Measurements from ENCODE around the gene TJP1.

The TJP1 gene

DNA sequence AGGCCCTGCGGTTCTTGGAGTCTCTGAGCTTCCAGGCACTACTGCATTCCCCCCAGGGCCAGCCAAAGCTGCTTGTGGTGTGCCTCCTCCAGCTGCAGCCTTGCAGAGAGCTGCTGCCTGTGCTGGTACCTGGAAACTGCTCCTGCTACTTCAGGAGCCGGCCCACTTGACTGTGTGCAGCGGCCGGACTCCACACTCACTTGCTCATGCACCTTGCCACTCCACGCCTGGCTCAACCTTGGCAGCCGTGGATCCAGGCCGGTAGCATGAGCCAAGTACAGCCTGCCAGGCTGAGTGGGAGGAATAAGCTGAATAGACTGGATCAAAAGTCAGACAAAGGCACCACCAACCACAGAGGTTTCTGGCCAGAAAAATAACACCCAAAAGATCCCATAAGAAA, 169.7 kb downstream of the TJP1 start:
- Histone ChIP-seq H3K27ac (ENCODE audit: low read length) (no peak overlapping the region), H3K27me3 (ENCODE audit: insufficient read depth, low read length, poor library complexity) (no peaks in the 10 kb centered on the region), H2AFZ (ENCODE audit: low read depth, low read length) (no peak overlapping the region), H3K36me3 (ENCODE audit: insufficient read depth, low read length) (no peaks in the 10 kb centered on the region), H3K4me1 (ENCODE audit: insufficient read depth, low read length) (no peaks in the 10 kb centered on the region), H3K9me3 (ENCODE audit: insufficient read depth, low read length, severe bottlenecking) (peaks cover 4% of the 10 kb centered on the region), H3K9ac (ENCODE audit: low read depth, low read length) (no peak overlapping the region), H4K20me1 (ENCODE audit: insufficient read depth, low read length) (no peaks in the 10 kb centered on the region), H3K4me3 (ENCODE audit: low read depth in 1 of 2, low read length in 2 of 2) (no peak overlapping the region), H3K79me2 (ENCODE audit: insufficient read depth, low read length) (no peaks in the 10 kb centered on the region), H3K4me2 (ENCODE audit: insufficient read depth, low read length) (no peak overlapping the region)
- no peak for DNase-seq
- TF ChIP-seq, protein P1, sequence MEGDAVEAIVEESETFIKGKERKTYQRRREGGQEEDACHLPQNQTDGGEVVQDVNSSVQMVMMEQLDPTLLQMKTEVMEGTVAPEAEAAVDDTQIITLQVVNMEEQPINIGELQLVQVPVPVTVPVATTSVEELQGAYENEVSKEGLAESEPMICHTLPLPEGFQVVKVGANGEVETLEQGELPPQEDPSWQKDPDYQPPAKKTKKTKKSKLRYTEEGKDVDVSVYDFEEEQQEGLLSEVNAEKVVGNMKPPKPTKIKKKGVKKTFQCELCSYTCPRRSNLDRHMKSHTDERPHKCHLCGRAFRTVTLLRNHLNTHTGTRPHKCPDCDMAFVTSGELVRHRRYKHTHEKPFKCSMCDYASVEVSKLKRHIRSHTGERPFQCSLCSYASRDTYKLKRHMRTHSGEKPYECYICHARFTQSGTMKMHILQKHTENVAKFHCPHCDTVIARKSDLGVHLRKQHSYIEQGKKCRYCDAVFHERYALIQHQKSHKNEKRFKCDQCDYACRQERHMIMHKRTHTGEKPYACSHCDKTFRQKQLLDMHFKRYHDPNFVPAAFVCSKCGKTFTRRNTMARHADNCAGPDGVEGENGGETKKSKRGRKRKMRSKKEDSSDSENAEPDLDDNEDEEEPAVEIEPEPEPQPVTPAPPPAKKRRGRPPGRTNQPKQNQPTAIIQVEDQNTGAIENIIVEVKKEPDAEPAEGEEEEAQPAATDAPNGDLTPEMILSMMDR (IDR thresholded peaks at IDR 0.05; ENCODE audit: borderline replicate concordance, extremely low read depth, low read length, poor library complexity, severe bottlenecking), result no peak
- no peak for TF ChIP-seq EZH2 (IDR thresholded peaks at IDR 0.05; ENCODE audit: borderline replicate concordance, low read depth, low read length, severe bottlenecking)
- no peak for ATAC-seq (ENCODE audit: insufficient read depth, low read depth)

DNA sequence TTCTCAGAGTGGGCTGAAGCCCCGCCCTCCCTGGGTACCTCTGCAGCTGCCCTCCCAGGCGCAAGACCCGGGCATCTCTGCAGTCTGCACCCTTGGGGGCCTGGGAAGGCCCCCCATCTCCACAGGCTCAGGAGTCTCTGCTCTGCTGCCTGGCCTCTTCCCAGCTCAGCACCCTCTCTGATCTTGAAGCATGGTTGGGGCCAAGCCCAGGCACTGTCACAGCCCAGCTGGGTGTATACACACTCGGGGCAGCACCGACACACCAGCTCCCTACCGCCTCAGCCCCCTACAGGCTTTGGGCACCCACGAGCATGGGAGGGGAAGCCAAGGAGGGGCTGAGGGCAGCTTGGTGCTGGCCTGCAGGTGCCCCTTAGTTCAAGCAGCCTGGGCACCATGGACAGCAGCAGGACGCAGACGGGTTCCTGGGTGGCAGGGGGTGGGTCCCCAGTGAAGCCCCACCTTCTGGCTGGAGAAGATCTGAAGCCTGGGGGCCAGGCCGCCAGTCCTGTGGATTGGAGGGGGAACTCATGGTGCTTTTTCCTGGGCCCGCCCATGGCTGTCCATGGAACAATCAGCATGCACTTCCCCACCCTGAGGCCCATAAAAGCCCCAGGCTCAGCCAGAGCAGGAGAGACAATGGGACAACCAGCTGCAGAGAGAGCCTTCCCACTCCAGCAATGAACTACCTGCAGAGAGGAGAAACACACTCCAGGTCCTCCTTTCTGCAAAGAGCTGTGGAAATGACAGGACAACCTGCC, 170.6 kb downstream of the TJP1 start:
- H3K9me3 ChIP-seq (ENCODE audit: insufficient read depth, low read length, severe bottlenecking), result peaks cover 7% of the 10 kb centered on the region

More for the DNA sequence above, 170.6 kb downstream of the TJP1 start:
- Histone ChIP-seq H3K27ac (ENCODE audit: low read length) (no peak overlapping the region), H3K27me3 (ENCODE audit: insufficient read depth, low read length, poor library complexity) (no peaks in the 10 kb centered on the region), H3K36me3 (ENCODE audit: insufficient read depth, low read length) (no peaks in the 10 kb centered on the region), H2AFZ (ENCODE audit: low read depth, low read length) (no peak overlapping the region), H3K4me1 (ENCODE audit: insufficient read depth, low read length) (no peaks in the 10 kb centered on the region), H3K4me2 (ENCODE audit: insufficient read depth, low read length) (no peak overlapping the region), H3K9ac (ENCODE audit: low read depth, low read length) (no peak overlapping the region), H3K79me2 (ENCODE audit: insufficient read depth, low read length) (no peaks in the 10 kb centered on the region), H4K20me1 (ENCODE audit: insufficient read depth, low read length) (no peaks in the 10 kb centered on the region), H3K4me3 (ENCODE audit: low read depth in 1 of 2, low read length in 2 of 2) (no peak overlapping the region)
- ATAC-seq (ENCODE audit: insufficient read depth, low read depth) (no peak), DNase-seq (no peak)
- no peak for TF ChIP-seq EZH2 (IDR thresholded peaks at IDR 0.05; ENCODE audit: borderline replicate concordance, low read depth, low read length, severe bottlenecking)
- TF ChIP-seq, protein P1 (IDR thresholded peaks at IDR 0.05; ENCODE audit: borderline replicate concordance, extremely low read depth, low read length, poor library complexity, severe bottlenecking), result no peak

Data from DND-41 (cell line).